GM21619 (cell line): ENCODE measurements around the gene AHR.
A peak's percentile ranks its signal among the peaks of the same experiment; 100 is the strongest.

ENCODE experiments used
- ATAC-seq: cut with Tn5 transposase; IDR thresholded peaks from one replicate; pipeline ENCODE4 v1.9.1; 2021; ENCODE audit not compliant: unreplicated experiment

Gene AHR

GRCh38 chr7:17298102-17298839 is at the start of gene AHR:
TSS of gene AHR (plus strand) at chr7:17298652. CDS start at chr7:17299265, 613 bp downstream.
- ATAC-seq, result peak; percentile 49

GRCh38 chr7:17253885-17254284 is 44.6 kb upstream of the AHR start:
- ATAC-seq, result no peak

GRCh38 chr7:17255926-17256325 is 42.5 kb upstream of the AHR start:
- no peak for ATAC-seq

- ATAC-seq, result no peak
Measured at GRCh38 chr7:17256375-17256774, 42.1 kb upstream of the AHR start.

- no peak for ATAC-seq
Measured at GRCh38 chr7:17266565-17266964, 31.9 kb upstream of the AHR start.

GRCh38 chr7:17269341-17270221 is 28.9 kb upstream of the AHR start:
- ATAC-seq, result no peak

- no peak for ATAC-seq
Measured at GRCh38 chr7:17274551-17275245, 23.8 kb upstream of the AHR start.

GRCh38 chr7:17275749-17276671 is 22.4 kb upstream of the AHR start:
- no peak for ATAC-seq

- no peak for ATAC-seq
Measured at GRCh38 chr7:17279061-17279460, 19.4 kb upstream of the AHR start.

- ATAC-seq, result no peak
Measured at GRCh38 chr7:17289074-17289645, 9.3 kb upstream of the AHR start.

GRCh38 chr7:17292843-17293242 is 5.6 kb upstream of the AHR start:
- no peak for ATAC-seq

- no peak for ATAC-seq
Measured at GRCh38 chr7:17293481-17293880, 5.0 kb upstream of the AHR start.

GRCh38 chr7:17297243-17297642 is 1.2 kb upstream of the AHR start:
- no peak for ATAC-seq

- ATAC-seq, result peak; percentile 28
Measured at GRCh38 chr7:17298840-17299482, 509 bp downstream of the AHR start.

- ATAC-seq, result peak; percentile 2
Measured at GRCh38 chr7:17299483-17299991, 1.1 kb downstream of the AHR start.

- ATAC-seq, result no peak
Measured at GRCh38 chr7:17300012-17300411, 1.6 kb downstream of the AHR start.

- ATAC-seq, result no peak
Measured at GRCh38 chr7:17300437-17300836, 2.0 kb downstream of the AHR start.

- no peak for ATAC-seq
Measured at GRCh38 chr7:17301471-17302456, 3.3 kb downstream of the AHR start.
